Measurements from ENCODE around the gene RNF181.
"Not testable (repeated sequence)": the region's sequence is repeated elsewhere in the genome, so short reads cannot be mapped to it uniquely, and the experiment has no call there.

The RNF181 gene

DNA sequence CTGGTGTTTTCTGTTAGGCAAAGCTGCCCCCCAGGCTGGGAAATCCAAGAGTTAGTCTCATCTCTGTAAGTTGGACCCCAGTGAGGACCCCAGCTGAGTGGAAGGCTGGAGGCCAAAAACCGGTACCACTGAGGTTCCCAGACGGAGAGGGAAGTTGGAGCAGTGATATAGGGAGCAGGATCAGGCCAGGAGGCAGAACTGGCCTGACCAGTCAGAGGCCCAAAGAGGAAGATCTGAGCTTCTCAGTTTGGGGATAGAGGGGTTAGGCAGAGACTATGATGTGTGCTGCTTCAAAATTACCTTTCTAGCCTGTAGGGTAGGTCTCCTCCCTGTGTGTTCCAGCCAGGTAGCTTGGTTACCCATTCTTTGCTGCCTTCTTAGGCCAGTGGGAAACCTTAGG lies 4.6 kb upstream of the RNF181 start:
- DNase-seq (ENCODE audit: low read depth in 1 of 2, low spot score in 1 of 2): no peak
- H3K4me3 ChIP-seq (replicated peaks; ENCODE audit: insufficient read depth, low read length): no peak overlapping the region
- H3K27me3 ChIP-seq (ENCODE audit: insufficient read depth, poor library complexity, severe bottlenecking): no peaks in the 10 kb centered on the region
- TF ChIP-seq, protein P1, sequence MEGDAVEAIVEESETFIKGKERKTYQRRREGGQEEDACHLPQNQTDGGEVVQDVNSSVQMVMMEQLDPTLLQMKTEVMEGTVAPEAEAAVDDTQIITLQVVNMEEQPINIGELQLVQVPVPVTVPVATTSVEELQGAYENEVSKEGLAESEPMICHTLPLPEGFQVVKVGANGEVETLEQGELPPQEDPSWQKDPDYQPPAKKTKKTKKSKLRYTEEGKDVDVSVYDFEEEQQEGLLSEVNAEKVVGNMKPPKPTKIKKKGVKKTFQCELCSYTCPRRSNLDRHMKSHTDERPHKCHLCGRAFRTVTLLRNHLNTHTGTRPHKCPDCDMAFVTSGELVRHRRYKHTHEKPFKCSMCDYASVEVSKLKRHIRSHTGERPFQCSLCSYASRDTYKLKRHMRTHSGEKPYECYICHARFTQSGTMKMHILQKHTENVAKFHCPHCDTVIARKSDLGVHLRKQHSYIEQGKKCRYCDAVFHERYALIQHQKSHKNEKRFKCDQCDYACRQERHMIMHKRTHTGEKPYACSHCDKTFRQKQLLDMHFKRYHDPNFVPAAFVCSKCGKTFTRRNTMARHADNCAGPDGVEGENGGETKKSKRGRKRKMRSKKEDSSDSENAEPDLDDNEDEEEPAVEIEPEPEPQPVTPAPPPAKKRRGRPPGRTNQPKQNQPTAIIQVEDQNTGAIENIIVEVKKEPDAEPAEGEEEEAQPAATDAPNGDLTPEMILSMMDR (IDR thresholded peaks at IDR 0.05; ENCODE audit: insufficient read depth, low read length): no peak
- no peak for TF ChIP-seq POLR2AphosphoS5 (IDR thresholded peaks at IDR 0.05; ENCODE audit: low read depth)
- TF ChIP-seq, protein P2, sequence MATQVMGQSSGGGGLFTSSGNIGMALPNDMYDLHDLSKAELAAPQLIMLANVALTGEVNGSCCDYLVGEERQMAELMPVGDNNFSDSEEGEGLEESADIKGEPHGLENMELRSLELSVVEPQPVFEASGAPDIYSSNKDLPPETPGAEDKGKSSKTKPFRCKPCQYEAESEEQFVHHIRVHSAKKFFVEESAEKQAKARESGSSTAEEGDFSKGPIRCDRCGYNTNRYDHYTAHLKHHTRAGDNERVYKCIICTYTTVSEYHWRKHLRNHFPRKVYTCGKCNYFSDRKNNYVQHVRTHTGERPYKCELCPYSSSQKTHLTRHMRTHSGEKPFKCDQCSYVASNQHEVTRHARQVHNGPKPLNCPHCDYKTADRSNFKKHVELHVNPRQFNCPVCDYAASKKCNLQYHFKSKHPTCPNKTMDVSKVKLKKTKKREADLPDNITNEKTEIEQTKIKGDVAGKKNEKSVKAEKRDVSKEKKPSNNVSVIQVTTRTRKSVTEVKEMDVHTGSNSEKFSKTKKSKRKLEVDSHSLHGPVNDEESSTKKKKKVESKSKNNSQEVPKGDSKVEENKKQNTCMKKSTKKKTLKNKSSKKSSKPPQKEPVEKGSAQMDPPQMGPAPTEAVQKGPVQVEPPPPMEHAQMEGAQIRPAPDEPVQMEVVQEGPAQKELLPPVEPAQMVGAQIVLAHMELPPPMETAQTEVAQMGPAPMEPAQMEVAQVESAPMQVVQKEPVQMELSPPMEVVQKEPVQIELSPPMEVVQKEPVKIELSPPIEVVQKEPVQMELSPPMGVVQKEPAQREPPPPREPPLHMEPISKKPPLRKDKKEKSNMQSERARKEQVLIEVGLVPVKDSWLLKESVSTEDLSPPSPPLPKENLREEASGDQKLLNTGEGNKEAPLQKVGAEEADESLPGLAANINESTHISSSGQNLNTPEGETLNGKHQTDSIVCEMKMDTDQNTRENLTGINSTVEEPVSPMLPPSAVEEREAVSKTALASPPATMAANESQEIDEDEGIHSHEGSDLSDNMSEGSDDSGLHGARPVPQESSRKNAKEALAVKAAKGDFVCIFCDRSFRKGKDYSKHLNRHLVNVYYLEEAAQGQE (IDR thresholded peaks at IDR 0.05; ENCODE audit: insufficient replicate concordance, low read depth): no peak
- TF ChIP-seq GABPA (IDR thresholded peaks at IDR 0.05; ENCODE audit: low read depth): no peak
- no peak for TF ChIP-seq SPI1 (IDR thresholded peaks at IDR 0.05; ENCODE audit: borderline replicate concordance, low read depth)
- peak overlapping the region; percentile 38 for H3K27ac ChIP-seq (replicated peaks)

DNA sequence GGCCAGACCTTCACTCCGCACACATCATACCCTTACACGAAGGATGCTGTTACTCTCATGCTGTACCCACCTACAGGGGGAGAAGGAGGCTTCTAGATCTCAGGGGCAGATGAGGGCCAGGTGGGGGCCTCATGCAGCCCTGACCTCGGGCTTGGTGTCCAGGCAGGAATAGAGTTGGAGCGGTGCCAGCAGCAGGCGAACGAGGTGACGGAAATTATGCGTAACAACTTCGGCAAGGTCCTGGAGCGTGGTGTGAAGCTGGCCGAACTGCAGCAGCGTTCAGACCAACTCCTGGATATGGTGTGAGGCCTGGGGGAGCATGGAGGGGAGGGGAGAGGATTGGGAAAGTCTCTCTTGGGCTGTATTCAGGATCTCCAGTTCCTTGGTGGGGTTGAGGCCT lies 4.0 kb upstream of the RNF181 start:
- DNase-seq (ENCODE audit: low read depth in 1 of 2, low spot score in 1 of 2): no peak
- no peaks in the 10 kb centered on the region for H3K27me3 ChIP-seq (ENCODE audit: insufficient read depth, poor library complexity, severe bottlenecking)
- no peak overlapping the region for H3K4me3 ChIP-seq (replicated peaks; ENCODE audit: insufficient read depth, low read length)
- no peak overlapping the region; the same call in 1 of the 2 replicates for H3K27ac ChIP-seq (replicated peaks)
- TF ChIP-seq, protein P2 (IDR thresholded peaks at IDR 0.05; ENCODE audit: insufficient replicate concordance, low read depth): no peak
- TF ChIP-seq POLR2AphosphoS5 (IDR thresholded peaks at IDR 0.05; ENCODE audit: low read depth) (no peak), SPI1 (IDR thresholded peaks at IDR 0.05; ENCODE audit: borderline replicate concordance, low read depth) (no peak), GABPA (IDR thresholded peaks at IDR 0.05; ENCODE audit: low read depth) (no peak)
- TF ChIP-seq, protein P1 (IDR thresholded peaks at IDR 0.05; ENCODE audit: insufficient read depth, low read length): no peak

DNA sequence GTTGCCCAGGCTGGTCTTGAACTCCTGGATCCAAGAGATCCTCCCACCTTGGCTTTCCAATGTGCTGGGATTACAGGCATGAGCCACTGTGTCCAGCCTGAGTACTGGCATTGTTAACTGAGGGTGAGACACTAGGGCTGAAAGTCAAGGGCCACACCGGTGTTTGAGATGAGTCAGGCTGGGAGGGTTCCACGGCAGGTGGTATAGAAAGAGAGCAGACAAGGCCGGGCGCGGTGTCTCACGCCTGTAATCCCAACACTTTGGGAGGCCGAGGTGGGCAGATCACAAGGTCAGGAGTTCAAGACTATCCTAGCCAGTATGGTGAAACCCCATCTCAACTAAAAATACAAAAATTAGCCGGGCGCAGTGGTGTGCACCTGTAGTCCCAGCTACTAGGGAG lies 3.2 kb upstream of the RNF181 start:
- not testable (repeated sequence) for H3K27me3 ChIP-seq (ENCODE audit: insufficient read depth, poor library complexity, severe bottlenecking); DNase-seq (ENCODE audit: low read depth in 1 of 2, low spot score in 1 of 2); H3K4me3 ChIP-seq (replicated peaks; ENCODE audit: insufficient read depth, low read length); H3K27ac ChIP-seq (replicated peaks)

DNA sequence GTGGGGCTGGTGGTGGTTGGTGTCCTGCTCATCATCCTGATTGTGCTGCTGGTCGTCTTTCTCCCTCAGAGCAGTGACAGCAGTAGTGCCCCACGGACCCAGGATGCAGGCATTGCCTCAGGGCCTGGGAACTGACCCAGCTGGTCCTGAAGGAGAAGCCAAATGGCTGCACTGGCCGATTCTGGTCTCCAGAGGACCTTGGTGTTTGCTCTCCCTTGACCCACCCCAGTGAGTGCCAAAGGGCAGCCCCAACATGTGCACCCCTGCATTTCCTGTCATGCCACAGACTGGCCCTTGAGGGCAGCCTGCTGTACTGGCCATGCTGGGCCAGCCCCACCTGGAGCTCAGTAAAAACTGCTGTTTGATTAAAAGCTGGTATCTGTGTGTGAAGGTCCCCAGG lies 2.5 kb upstream of the RNF181 start:
- Histone ChIP-seq H3K27me3 (ENCODE audit: insufficient read depth, poor library complexity, severe bottlenecking) (no peaks in the 10 kb centered on the region), H3K27ac (replicated peaks) (no peak overlapping the region)
- DNase-seq (ENCODE audit: low read depth in 1 of 2, low spot score in 1 of 2): no peak

More for the DNA sequence above, 2.5 kb upstream of the RNF181 start:
- TF ChIP-seq, protein P2 (IDR thresholded peaks at IDR 0.05; ENCODE audit: insufficient replicate concordance, low read depth): no peak
- no peak overlapping the region for H3K4me3 ChIP-seq (replicated peaks; ENCODE audit: insufficient read depth, low read length)
